GM19452 (cell line): ENCODE results near the gene KANK4.
"Not testable (repeated sequence)": the region's sequence is repeated elsewhere in the genome, so short reads cannot be mapped to it uniquely, and the experiment has no call there.

Source experiments
- ATAC-seq: cut with Tn5 transposase; IDR thresholded peaks from one replicate; pipeline ENCODE4 v1.9.1; 2021; ENCODE audit not compliant: unreplicated experiment

KANK4 gene

DNA sequence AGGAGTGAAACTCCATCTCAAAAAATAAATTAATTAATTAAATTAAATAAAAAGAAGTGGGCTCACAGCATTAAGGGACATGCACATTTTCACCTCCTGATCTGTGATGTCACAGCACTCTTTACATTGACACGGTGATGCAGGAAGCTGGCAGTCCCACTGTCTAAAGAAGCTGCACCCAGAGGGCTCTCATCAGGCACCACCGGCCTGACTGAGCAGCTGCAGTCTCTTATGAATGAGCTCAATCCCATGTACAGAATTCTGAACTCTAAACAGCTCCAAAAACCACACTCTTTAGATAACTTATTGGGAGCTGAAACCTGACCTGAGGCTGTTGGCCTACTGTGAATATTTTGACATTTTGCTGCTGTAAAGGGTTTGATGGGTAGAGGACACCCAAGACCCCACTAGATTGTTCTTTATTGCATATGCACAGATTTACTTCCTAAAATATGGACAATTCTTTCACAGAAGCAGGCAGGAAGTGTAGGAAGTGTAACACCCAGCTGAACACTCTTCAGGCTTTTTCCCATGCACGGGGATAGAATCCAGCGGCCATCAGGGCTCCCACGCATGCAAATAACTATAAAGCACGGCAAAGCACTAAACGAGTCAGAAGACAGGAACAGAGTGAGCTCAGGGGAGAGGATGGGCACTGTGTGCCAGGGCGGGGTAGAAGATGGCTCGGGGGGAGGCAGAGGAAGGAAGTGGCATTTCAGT is 78.4 kb downstream of the KANK4 start:
- no peak for ATAC-seq

DNA sequence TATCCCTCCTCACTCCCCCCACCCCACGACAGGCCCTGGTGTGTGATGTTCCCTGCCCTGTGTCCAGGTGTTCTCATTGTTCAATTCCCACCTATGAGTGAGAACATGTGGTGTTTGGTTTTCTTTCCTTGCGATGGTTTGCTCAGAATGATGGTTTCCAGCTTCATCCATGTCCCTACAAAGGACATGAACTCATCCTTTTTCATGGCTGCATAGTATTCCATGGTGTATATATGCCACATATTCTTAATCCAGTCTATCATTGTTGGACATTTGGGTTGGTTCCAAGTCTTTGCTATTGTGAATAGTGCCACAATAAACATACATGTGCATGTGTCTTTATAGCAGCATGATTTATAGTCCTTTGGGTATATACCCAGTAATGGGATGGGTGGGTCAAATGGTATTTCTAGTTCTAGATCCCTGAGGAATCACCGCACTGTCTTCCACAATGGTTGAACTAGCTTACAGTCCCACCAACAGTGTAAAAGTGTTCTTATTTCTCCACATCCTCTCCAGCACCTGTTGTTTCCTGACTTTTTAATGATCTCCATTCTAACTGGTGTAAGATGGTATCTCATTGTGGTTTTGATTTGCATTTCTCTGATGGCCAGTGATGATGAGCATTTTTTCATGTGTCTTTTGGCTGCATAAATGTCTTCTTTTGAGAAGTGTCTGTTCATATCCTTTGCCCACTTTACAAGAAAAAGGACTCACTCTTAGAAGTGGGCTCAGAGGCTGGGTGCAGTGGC is 79.4 kb downstream of the KANK4 start:
- ATAC-seq = not testable (repeated sequence)

DNA sequence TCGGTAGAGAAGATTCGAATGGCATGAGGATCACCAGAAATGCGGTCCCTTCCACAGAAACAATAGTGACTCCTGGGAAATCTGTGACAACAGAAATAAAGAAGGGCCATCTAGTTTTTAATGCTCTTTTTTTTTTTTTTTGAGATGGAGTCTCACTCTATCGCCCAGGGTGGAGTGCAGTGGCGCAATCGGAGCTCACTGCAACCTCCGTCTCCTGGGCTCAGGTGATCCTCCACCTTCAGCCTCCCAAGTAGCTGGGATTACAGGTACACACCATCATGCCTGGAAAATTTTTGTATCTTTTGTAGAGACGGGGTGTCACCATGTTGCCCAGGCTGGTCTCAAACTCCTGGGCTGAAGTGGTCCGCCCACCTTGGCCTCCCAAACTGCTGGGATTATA is 80.7 kb downstream of the KANK4 start:
- ATAC-seq = no peak

DNA sequence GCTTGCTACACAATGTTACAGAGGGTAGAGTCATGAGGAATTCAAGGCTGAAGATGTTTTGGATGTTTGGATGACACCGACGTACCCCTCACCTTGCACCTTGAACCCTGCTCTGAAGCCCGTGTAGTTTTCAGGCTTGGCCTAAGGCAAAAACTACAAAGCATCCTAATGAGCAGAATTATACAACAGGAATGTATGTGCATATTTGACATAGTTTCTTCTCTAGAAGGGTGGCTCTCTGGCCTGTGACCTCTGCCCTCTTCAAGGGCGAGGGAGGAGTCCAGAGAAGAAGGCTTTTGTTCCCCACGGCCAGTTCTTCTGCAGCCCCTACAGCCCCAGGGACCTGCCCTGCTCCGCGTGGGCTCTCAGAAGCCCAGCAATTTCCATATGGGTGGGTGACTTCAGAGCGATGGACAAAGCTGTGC is 81.3 kb downstream of the KANK4 start:
- ATAC-seq = no peak

DNA sequence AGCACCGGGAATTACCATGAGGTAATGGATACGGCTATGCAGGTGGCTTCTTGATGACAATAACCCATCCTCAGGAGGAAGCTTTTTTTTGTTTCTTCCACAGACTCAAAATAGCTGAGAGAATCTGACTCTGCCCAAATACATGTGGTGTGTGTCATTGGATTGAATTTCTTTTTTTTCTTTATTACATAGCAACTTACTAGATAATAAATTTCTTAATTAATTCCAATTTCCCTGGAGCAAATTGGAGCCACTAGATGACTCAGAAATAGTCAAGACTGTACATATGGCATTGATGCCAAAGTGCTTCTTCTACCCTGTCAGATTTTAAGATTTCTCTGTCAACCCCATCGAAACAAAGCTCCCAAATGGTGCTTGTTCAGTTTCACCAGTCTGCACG is 81.9 kb downstream of the KANK4 start:
- ATAC-seq = no peak

DNA sequence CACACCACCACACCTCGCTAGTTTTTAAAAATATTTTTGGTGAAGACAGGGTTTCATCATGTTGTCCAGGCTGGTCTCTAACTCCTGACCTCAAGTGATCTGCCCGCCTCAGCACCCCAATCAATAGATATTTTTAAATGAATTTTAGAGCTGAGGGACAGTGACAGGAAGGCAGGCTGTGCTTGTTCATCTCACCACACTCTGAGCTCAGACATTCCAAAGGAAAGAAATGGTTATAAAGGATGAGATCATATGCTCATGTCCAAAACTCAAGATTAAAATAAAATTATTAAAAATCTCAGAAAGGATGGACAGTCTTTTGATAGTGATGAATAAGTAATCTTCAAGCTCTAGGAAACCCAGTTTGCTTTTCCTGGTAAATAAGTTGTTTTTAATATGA is 83.7 kb downstream of the KANK4 start:
- ATAC-seq = no peak

DNA sequence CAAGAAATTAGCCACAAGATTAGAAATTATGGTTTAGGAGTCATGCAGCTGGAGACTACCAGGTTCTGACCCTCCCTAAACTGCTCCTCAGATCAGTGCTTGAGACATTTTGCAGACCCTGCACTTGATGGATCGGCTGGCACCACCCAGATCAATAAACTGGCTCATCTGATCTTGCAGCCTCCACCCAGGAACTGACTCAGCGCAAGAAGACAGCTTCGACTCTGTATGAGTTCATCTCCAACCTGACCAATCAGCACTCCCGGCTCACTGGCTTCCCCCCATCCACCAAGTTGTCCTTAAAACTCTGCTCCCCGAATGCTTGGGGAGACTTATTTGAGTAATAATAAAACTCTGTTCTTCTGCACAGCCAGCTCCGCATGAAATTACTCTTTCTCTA is 84.5 kb downstream of the KANK4 start:
- no peak for ATAC-seq

DNA sequence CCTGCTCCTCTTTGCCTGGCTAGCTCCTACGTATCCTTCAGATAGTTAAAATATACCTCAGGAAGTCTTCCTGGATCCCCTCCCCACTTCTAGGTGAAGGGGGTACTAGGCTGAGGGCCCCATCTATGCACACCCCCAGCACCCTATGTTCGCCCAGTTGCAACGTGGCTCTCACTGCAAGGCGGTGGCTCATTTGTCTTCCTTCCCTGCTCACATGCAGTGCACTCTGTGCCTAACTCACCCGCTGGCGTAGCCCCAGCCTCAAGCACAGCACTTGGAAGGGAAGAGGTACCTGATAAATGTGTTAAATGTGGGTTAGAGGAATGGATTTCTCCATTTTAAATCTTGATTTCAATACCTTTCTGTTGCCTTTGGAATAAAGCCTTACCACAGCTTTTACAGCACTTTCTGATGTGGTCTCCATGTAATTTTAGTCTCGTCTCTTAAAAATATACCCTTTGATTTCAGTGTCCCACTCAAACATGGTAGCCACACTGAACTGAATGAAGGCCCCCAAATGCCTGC is 85.2 kb downstream of the KANK4 start:
- ATAC-seq = no peak

DNA sequence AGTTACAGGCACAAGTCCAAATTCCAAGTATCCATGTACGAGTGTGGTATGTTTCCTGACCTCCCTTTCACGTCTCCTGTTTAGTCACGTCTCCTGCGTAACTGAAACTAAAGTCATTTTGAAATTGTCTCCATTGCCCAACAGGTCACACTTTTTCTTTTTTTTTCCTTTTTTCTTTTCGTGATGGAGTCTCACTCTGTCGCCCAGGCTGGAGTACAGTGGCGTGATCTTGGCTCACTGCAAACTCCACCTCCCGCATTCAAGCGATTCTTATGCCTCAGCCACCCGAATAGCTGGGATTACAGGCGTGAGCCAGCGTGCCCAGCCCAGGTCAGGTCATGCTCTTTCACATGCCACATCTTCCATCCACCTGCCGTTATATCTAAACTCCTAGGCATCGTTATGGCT is 86.4 kb downstream of the KANK4 start:
- ATAC-seq = no peak

DNA sequence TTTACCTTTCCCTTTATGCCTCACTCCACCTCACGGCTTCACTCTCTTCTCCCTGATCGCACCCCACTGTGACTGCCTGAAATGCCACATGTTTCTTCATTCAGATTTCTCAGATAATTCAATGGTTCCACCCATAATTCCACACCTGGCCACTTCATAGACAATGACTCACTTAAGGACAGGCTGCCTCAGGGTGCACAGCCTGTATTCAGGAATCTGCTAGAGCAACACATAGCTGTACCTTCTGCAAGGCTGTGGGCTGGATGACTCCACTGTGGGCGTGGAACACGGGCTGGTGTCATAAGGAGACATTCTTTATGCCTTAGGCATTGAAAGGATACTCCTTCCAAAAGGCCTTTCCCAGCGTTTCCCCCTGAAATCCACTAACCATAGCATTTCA is 88.5 kb downstream of the KANK4 start:
- no peak for ATAC-seq

DNA sequence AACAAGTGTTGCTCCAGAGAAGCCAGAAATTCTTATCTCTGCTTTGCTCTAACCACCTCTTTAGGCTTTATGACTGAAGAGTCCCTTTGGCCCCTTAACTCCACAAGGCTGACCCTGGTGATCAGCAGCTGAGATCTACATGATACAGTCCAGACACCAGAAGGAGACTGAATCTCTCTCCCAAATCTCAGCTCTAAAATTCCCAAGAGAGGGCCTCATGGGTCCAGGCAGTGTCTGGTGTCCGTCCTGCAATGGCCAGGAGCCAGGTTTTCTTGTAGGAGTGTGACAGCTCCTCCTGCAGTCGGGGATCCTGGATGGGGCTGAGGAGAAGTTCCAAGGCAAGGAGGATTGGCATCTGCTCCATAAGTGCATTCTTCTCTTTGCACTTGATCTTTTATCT is 89.3 kb downstream of the KANK4 start:
- no peak for ATAC-seq

DNA sequence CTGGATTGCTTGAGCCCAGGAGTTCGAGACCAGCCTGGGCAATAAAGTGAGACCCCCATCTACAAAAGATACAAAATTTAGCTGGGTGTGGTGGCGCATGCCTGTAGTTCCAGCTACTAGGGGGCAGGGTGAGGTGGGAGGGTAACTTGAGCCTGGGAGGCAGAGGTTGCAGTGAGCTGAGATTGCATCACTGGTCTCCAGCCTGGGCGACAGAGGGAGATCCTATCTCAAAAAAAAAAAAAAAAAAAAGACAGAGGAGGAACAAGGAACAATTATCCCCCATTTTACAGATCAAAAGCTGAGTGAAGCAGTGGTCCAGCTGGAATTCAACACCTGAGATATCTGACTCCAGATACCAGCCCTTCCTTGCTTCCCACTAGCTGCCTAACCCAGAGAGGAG is 89.8 kb downstream of the KANK4 start:
- ATAC-seq = no peak

DNA sequence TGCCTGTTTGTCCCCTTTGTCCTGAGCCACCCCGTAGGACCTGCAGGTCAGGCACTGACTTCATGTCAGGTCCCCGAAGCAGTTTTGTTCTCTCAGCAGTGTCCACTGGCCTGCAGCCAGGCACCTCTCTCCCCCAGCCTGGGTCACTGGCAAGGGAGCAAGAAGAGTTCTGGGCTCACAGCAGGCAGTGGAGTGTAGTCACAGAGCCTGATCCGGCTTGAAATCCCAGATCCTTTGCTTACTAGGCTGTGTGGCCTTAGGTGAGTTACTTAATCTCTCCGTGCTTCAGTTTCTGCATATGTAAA is 90.4 kb downstream of the KANK4 start:
- no peak for ATAC-seq

DNA sequence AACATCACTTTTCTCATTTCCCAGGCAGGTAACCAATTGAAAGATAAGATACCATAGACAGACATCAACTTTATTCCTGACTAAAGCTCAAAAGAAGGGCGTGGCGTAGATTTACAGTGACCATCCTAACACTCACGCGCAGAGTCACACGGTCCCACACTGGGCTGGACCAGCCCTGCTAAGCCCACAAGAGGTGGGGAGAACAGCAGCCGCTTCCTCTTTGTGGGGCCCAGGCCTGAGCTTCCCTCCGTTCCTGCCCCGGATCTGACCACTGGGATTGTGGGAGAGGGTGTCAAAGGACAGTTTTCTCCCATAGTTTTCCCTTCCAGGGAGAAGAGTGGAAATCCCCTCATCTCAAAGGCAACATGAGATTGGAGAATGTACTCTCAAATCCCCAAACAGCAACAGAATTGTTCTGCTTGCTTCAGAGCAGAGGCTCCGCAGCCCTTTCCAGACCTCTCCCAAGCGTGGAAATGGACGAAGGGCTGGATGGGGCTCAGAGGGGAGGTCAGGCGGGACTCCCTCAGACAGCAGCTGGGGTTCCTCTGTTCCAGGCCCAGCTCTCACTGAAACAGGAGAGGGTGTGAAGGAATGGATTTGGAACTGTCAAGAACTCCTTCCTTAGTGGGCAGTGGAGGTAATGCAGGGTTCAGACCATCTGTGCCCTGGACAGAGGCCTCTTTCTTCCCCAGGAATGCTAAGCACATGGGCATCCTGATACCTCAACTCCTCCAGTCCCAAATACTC is 90.9 kb downstream of the KANK4 start:
- ATAC-seq = no peak

DNA sequence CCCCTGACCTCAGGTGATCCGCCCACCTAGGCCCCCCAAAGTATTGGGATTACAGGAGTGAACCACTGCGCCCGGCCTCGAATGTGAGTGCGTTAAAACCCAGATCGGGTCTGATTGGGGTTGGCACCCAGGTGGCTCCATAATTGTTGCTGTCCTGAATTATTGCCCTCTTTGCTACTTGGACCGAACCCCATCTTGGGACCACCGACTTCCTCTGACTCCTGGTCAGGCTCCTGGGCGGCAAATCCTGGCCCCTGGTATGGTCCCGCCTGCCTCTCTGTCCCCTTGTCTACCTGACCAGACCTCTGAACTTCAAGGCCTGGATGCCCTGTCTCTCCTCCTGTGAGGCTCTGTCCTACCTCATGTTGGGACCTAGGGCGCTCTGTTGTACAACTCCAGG is 91.7 kb downstream of the KANK4 start:
- ATAC-seq = no peak

DNA sequence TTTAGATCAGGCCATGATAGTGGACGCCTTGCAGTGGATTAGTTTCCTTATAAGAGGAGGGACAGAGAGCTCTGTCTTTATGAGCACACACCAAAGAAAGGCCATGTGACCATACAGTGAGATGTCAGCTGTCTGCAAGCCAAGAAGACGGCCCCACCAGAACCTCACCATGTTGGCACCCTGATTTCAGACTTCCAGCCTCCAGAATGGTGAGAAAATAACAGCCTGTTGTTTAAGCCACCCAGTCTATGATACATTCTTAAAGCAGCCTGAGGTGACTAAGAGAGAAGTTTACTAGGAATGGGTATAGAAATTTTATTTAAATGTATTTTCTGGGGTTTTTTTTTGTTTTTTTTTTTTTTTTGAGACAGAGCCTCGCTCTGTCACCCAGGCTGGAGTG is 95.1 kb downstream of the KANK4 start:
- no peak for ATAC-seq

DNA sequence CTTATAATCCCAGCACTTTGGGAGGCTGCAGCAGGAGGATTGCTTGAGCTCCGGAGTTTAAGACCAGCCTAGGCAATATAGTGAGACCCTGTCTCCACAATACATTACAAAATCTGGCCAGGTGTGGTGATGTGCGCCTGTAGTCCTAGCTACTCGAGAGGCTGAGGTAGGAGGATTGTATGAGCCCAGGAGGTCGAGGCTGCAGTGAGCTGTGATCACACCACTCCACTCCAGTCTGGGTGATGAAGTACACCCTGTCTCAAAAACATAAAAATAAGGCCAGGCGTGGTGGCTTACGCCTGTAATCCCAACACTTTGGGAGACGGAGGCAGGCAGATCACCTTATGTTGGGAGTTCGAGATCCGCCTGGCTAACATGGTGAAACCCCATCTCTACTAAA is 96.9 kb downstream of the KANK4 start:
- ATAC-seq = no peak

DNA sequence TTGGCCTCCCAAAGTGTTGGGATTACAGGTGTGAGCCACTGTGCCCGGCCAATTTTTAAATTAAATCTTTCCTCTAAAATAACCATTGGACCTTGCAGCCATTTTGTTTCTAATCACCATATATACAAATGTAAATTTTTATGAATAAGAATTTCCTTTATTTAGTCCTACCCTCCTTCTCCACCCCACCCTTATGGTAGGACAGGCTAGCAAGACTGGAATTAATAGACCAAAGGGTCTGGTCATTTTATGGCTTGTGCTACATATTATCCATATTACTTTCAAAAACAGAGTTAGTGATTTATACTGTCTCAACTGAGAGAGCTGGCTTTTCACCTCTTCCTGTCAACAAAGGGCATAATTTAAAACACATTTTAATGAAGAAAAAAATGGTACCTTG is 98.1 kb downstream of the KANK4 start:
- ATAC-seq = no peak

DNA sequence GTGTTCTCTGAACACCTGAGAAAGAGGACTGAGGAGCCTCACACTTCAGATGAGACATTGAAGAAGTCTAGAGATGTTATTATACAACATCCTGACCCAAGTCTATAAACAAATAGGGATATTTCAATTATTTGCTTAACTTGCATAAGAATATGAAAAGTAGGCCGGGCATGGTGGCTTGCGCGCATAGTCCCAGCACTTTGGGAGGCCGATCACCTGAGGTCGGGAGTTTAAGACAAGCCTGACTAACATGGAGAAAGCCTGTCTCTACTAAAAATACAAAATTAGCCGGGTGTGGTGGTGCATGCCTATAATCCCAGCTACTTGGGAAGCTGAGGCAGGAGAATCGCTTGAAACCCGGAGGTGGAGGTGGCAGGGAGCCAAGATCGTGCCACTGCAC is 98.8 kb downstream of the KANK4 start:
- not testable (repeated sequence) for ATAC-seq

DNA sequence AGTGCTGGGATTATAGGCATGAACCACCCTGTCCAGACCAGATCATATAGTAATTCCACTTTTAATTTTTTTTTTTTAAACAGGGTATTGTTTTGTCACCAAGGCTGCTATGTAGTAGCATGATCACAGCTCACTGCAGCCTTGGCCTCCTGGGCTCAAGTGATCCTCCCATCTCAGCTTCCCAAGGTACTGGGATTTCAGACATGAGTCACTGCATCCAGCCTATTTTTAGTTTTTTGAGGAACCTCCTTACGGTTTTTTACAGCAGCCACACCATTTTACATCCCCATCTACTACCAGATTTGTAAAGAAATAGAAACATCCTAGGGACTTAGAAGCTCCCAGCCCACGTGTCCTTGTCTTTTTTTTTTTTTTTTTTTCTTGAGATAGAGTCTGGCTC is 100.6 kb downstream of the KANK4 start:
- ATAC-seq = no peak

DNA sequence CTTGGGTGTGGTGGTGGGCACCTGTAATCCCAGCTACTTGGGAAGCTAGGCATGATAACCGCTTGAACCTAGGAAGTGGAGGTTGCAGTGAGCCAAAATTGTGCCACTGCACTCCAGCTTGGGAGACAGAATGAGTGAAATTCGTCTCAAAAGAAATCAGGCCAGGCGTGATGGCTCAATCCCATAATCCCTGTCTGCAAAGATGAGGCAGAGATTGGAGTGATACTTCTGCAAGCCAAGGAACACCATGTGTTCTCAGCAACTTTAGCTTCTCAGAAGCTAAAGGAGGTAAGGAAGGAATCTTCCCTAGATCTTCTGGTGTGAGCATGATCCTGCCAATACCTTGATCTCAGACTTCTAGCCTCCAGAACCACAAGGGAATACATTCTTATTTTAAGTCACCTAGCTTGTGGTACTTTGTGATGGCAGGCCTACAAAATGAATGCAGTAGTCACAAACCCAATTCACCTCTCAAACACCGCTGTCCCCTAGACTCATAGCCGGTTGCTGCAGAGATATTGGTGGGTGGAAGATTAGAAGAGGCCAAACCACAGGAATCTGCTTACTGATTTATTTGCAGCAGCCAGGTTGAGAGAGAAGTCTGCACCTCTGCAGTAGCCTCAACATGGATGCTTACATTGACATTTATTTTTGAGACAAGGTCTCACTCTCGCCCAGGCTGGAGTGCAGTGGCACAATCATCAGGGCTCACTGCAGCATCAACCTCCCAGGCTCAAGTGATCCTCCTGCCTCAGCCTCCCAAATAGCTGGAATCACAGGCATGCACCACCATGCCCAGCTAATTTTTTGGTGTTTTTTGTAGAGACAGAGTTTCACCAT is 105.9 kb downstream of the KANK4 start:
- no peak for ATAC-seq
